DMS153 treated with DMSO at 0.1 percent for 48 hours (cell line): ENCODE measurements around the gene FDXR.
A peak's percentile ranks its signal among the peaks of the same experiment; 100 is the strongest.
"Not testable (repeated sequence)": the region's sequence is repeated elsewhere in the genome, so short reads cannot be mapped to it uniquely, and the experiment has no call there.

ENCODE experiments used
- DNase-seq: peaks from one replicate; lab custom pipeline; 2025; ENCODE audit not compliant: unreplicated experiment; lab: John Stamatoyannopoulos, UW

FDXR gene

DNA sequence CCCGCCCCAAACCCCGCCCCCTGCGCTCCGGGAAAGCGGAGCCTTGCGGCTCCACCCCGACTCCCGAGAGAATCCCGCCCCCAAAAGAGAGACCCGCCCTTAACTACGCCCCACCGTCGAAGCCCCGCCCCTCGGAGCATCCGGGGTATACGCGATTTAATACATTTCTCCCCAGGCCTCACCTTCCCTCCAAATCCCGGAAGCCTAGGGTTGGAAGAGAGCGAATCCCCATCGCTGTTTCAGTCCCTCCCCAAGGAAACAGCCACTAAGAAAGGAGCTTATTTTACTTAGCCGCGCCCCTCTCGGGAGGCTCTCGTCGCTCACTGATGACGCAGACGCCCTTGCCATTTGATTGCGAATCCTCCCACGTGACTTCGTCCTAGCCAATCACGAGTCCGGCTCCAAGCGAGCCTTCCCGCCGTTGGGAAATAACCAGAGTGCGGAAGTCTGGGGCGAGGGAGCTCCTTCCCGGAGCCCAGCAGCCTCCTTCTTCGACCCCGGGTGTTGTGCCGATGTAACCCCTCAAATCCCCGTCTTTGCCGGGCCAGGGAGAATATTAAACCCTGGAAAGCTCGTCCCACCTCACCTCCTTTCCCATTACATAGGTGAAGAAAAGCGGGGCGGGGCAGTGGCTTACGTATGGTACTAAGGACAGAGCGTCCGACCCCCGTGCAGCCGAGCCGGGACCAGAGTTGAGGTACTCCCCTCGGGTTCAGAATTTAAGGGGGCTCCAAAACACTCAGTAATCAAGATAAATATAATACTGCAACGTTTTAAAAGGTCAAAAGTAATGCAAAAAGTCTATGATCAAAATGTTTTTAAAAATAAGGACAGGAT, 461 bp upstream of the FDXR start:
- DNase-seq, result peak; percentile 98

GRCh38 chr17:74871356-74872076, 1.3 kb downstream of the FDXR start:
- no peak for DNase-seq

- no peak for DNase-seq
Measured at GRCh38 chr17:74870512-74870911, 2.3 kb downstream of the FDXR start.

- not testable (repeated sequence) for DNase-seq
Measured at GRCh38 chr17:74870028-74870427, 2.8 kb downstream of the FDXR start.

DNA sequence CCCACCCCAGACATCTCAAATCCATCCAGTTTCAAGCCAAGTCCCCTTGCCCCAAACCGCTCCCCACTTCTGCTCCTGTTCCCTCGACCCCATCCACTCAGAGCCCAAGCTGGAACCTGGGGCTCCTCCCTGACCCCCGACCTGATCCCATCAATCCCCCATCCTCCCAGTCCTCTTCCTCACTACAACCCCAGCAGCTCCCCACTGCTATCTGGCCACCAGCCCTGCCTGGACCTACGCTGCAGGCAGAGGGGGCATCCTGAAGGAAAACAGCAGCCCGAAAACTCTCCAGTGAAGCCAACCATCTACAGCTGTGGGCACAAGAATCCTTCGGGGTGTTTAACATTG, 3.9 kb downstream of the FDXR start:
- no peak for DNase-seq

- DNase-seq, result no peak
Measured at GRCh38 chr17:74868251-74868907, 4.4 kb downstream of the FDXR start.

DNA sequence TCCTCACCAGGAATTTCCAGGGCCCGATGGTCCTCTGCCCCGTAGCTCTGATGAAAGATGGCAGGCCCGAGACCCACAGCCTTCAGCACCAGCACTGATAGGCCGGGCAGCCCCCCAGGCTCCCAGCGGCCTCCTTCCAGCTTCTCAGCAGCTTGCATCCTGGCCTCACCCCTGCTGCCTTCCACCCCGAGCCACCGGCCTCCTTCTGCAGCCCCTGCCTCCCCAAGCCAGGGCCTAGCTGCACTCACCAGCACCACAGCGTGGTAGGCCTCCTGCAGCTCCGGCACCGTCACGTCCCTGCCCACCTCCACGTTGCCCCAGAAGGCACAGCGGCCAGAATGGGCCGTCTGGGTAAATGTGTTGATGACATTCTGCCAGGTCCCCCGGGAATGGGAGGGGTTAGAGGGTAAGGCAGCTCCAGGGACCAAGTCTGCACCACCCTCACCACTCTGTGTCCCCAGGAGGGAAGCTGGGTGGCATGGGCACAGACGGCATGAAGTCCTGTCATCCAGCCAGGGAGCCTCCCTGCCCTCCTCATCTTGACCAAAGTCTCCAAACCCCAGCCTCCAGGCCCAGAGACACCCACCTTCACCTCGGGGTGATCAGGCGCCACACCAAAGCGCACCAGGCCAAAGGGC, 6.5 kb downstream of the FDXR start:
- no peak for DNase-seq

- no peak for DNase-seq
Measured at GRCh38 chr17:74865504-74866197, 7.1 kb downstream of the FDXR start.

DNA sequence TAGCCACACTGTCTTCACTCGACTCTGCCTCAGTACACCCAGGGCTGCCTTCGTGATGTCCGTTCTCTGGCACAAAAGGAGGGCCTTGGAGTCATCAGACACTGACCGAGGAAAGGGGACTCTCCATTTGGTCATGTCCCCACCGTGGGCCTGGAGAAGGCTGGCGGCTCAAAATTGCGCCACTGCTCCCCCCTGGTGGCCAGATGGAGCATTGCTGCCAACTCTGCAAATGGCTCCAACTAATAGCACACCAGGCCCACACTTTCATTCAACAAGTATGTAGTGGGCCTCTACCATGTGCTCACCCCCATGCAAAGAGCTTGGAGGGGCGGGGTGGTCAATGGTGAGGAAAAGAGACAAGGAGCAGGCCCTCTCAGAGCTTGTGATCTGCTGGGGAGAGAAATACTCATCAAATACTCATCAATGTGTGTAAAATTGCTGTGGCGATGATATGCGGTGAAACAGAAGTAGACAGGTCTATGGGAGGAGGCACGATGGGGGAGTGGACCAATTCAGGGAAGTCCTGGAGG, 7.9 kb downstream of the FDXR start:
- DNase-seq, result peak; percentile 19

DNA sequence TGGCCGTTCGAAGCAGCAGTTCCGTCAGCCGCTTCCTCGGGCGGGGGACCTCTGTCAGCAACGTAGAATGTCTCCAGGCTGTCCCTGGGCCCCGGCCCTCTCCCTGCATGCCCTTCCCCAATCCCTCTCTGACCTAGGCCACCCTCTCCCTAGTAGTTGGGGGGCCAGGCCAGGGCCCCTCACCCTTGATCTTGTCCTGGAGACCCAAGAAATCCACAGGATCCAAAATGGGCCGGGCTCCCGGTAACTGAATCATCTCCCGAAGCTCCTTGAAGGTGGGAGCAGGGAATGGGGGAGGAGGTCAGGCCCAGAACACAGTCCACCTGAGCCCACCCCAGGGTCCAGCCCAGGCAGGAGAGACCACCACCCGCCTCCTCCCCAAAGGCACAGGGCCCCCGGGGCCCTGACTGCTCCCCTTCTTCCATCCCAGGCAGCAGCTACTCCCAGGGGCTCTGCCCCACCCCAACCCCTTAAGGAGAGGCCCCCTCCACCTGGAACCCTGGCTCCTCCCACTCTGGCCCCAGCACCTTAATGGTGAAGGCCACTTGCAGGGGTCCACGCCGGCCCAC, 8.4 kb downstream of the FDXR start:
- DNase-seq, result no peak

GRCh38 chr17:74863420-74864296, 9.1 kb downstream of the FDXR start:
- no peak for DNase-seq

DNA sequence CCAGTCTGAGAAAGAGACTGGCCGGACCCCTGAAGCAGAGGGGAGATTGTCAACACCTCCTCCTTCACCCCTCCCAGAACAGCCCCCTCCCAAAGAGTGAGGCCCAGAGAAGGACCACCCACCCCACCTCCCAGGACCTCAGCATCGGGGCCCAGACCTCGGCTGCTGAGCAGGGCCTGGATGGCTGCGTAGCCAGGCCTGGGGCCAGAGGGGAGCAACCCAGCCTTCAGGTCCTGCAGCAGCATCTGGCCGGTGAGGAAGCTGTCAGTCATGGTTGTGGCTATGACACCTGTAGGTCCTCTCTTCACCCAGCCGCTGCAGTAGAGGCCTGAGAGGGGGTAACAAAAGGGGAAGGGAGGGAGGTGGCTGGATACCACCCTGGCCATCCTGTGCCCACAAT, 9.9 kb downstream of the FDXR start:
- DNase-seq, result no peak

DNA sequence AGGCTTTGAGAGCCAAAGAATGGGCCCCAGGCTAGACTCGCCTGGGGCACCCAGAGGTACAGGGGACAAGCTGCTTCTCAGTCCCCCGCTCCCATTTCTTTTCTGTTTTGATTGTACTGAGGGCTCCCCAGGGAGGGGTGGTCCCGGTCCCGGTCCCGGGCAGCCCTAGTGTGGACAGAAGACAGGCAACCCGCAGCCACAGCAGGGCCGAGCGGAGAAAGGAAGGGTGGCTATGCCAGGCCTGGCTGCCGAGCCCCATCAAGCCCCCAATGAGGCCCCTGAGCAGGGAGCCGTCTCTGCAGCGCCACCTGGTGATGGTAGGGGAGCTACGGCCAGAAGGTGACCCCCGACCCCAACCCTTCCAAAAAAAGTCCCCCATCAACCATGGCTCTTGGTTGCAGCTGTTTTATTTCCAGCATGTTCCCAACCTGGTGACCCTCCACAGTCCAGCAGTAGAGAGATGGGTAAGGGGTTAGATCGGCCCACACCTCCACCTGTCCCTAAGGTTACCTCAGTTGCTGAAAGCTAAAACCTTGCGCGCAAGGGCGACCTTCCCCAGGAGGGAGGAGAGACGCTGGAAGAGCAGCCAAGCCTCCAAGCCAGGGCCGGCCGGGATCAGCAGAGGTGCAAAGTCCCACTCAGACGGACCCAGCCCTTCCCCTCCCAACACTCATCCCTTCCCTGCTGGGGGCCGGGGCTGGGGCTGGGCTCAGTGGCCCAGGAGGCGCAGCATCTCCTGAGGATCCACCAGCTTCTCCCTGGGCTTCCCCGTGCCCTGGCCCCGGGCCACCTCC, 10.5 kb downstream of the FDXR start:
- DNase-seq, result no peak

GRCh38 chr17:74861662-74862107, 11.1 kb downstream of the FDXR start:
- DNase-seq, result no peak

GRCh38 chr17:74860872-74861661, 11.7 kb downstream of the FDXR start:
- DNase-seq, result no peak

- DNase-seq, result no peak
Measured at GRCh38 chr17:74860229-74860871, 12.4 kb downstream of the FDXR start.
